Ishikawa (cell line): Measurements from ENCODE around the gene FRS2.

Experiments
- CEBPB ChIP-seq: IDR thresholded peaks from 2 replicates; pipeline ENCODE4 v1.6.1; 2012
- CREB1 ChIP-seq: IDR thresholded peaks from 2 replicates; pipeline ENCODE4 v1.6.1; 2012; ENCODE audit warnings: low read depth
- EGR1 ChIP-seq: IDR thresholded peaks from 2 replicates; pipeline ENCODE4 v1.6.1; 2012
- EP300 ChIP-seq: IDR thresholded peaks from 2 replicates; pipeline ENCODE4 v1.6.1; 2012; ENCODE audit warnings: borderline replicate concordance
- FOXM1 ChIP-seq: IDR thresholded peaks from 2 replicates; pipeline ENCODE4 v1.6.1; 2012; ENCODE audit warnings: low read depth, borderline replicate concordance
- NFIC ChIP-seq: IDR thresholded peaks from 2 replicates; pipeline ENCODE4 v1.6.1; 2012
- RAD21 ChIP-seq: IDR thresholded peaks from 2 replicates; pipeline ENCODE4 v1.6.1; 2012; ENCODE audit warnings: low read depth
- TAF1 ChIP-seq: IDR thresholded peaks from 2 replicates; pipeline ENCODE4 v1.6.1; 2012; ENCODE audit warnings: low read depth, mild to moderate bottlenecking
- TCF12 ChIP-seq: IDR thresholded peaks from 2 replicates; pipeline ENCODE4 v1.6.1; 2012; ENCODE audit warnings: low read depth
- TEAD4 ChIP-seq: IDR thresholded peaks from 2 replicates; pipeline ENCODE4 v1.6.1; 2012
- YY1 ChIP-seq: IDR thresholded peaks from 2 replicates; pipeline ENCODE4 v1.6.1; 2012; ENCODE audit warnings: low read depth
- ZBTB7A ChIP-seq: IDR thresholded peaks from 2 replicates; pipeline ENCODE4 v1.6.1; 2012; ENCODE audit warnings: low read depth
- TF ChIP-seq, protein P1 (sequence below): IDR thresholded peaks from 2 replicates; pipeline ENCODE4 v1.6.1; 2012
- TF ChIP-seq, protein P2 (sequence below): IDR thresholded peaks from 2 replicates; pipeline ENCODE4 v1.6.1; 2012; ENCODE audit warnings: low read depth, mild to moderate bottlenecking
- TF ChIP-seq, protein P3 (sequence below): IDR thresholded peaks from 2 replicates; pipeline ENCODE4 v1.6.1; 2012

The FRS2 gene

GRCh38 chr12:69546693-69547438 lies 76.7 kb downstream of the FRS2 start:
- TF ChIP-seq, protein P1, sequence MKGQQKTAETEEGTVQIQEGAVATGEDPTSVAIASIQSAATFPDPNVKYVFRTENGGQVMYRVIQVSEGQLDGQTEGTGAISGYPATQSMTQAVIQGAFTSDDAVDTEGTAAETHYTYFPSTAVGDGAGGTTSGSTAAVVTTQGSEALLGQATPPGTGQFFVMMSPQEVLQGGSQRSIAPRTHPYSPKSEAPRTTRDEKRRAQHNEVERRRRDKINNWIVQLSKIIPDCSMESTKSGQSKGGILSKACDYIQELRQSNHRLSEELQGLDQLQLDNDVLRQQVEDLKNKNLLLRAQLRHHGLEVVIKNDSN, result no peak
- no peak for TF ChIP-seq RAD21
- TF ChIP-seq TCF12, result no peak
- no peak for TF ChIP-seq TEAD4
- no peak for TF ChIP-seq TAF1
- TF ChIP-seq ZBTB7A, result no peak
- TF ChIP-seq FOXM1, result no peak
- no peak for TF ChIP-seq EP300
- no peak for TF ChIP-seq EGR1
- no peak for TF ChIP-seq YY1
- TF ChIP-seq CREB1, result no peak
- no peak for TF ChIP-seq CEBPB
- TF ChIP-seq NFIC, result no peak
- TF ChIP-seq, protein P2, sequence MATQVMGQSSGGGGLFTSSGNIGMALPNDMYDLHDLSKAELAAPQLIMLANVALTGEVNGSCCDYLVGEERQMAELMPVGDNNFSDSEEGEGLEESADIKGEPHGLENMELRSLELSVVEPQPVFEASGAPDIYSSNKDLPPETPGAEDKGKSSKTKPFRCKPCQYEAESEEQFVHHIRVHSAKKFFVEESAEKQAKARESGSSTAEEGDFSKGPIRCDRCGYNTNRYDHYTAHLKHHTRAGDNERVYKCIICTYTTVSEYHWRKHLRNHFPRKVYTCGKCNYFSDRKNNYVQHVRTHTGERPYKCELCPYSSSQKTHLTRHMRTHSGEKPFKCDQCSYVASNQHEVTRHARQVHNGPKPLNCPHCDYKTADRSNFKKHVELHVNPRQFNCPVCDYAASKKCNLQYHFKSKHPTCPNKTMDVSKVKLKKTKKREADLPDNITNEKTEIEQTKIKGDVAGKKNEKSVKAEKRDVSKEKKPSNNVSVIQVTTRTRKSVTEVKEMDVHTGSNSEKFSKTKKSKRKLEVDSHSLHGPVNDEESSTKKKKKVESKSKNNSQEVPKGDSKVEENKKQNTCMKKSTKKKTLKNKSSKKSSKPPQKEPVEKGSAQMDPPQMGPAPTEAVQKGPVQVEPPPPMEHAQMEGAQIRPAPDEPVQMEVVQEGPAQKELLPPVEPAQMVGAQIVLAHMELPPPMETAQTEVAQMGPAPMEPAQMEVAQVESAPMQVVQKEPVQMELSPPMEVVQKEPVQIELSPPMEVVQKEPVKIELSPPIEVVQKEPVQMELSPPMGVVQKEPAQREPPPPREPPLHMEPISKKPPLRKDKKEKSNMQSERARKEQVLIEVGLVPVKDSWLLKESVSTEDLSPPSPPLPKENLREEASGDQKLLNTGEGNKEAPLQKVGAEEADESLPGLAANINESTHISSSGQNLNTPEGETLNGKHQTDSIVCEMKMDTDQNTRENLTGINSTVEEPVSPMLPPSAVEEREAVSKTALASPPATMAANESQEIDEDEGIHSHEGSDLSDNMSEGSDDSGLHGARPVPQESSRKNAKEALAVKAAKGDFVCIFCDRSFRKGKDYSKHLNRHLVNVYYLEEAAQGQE, result no peak

GRCh38 chr12:69548687-69549086 lies 78.5 kb downstream of the FRS2 start:
- TF ChIP-seq, protein P1, result no peak
- TF ChIP-seq ZBTB7A (no peak), CEBPB (no peak), RAD21 (no peak), FOXM1 (no peak), TAF1 (no peak), YY1 (no peak), EGR1 (no peak), CREB1 (no peak), TEAD4 (no peak), TCF12 (no peak), EP300 (no peak), NFIC (no peak)
- TF ChIP-seq, protein P3, sequence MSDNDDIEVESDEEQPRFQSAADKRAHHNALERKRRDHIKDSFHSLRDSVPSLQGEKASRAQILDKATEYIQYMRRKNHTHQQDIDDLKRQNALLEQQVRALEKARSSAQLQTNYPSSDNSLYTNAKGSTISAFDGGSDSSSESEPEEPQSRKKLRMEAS, result no peak
- TF ChIP-seq, protein P2, result no peak

DNA sequence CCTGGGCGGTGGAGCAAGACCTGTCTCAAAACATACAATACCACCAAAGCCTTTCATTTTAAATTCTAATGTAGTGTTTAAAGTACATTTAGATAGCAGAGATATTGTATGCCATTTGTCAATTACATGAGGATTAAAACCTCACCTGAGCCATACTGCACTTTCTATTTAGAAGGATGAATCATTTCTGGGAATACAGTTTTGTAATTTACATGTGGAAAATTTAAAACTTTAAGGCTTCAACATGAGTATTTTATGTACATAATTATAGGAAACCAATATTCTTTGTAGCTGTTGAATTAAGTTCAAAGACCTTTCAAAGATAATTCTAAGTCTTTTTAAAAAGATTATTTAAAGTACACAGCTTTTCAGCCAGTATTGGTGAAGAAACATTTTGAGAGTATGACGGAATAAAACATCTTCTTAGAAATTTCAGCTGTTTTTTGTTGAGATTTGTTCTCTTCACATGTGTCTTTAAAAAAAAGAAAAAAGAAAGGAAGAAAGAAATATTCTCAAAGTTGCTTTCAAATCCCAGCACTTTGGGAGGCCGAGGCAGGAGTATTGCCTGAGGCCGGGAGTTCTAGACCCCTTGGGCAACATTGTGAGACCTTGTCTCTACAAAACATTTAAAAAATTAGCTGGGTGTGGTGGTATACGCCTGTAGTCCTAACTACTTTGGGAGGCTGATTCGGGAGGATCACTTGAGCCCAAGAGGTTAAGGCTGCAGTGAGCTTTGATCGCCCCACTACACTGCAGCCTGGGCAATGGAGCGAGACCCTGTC lies 80.6 kb downstream of the FRS2 start:
- no peak for TF ChIP-seq TEAD4

GRCh38 chr12:69553628-69554248 lies 83.5 kb downstream of the FRS2 start:
- TF ChIP-seq NFIC, result peak; percentile 77
- TF ChIP-seq RAD21, result no peak
- TF ChIP-seq EGR1, result no peak
- no peak for TF ChIP-seq CREB1
- TF ChIP-seq TEAD4, result 0 out of 2 replicates have a peak, but pooled peaks have one; percentile 16
- TF ChIP-seq, protein P3, result no peak
- no peak for TF ChIP-seq CEBPB
- TF ChIP-seq YY1, result no peak

GRCh38 chr12:69555461-69555860 lies 85.3 kb downstream of the FRS2 start:
- TF ChIP-seq TEAD4 (peak; percentile 39; the same call in 1 of the 2 replicates), TCF12 (no peak)

- TF ChIP-seq, protein P2, result no peak
- TF ChIP-seq TEAD4 (no peak), RAD21 (no peak), CREB1 (no peak), EGR1 (no peak), EP300 (no peak), YY1 (no peak), FOXM1 (no peak)
These were observed 86.2 kb downstream of the FRS2 start for GRCh38 chr12:69556383-69556782.
